GM13977 (cell line): ENCODE measurements around the gene PLSCR1.

Experiments
- DNase-seq: peaks from one replicate; pipeline ENCODE4 v3.0.0; 2012; ENCODE audit warnings: low spot score
- in situ Hi-C: fragments of 300-500 bp; cut with MboI; formaldehyde crosslinking; loops from one replicate; pipeline ENCODE4 v1.12.0; 2022; ENCODE audit warnings: low sequenced_read_pairs, low pct_unique_long_range_greater_than_20kb, mixed read lengths, inconsistent platforms; ENCODE audit not compliant: unreplicated experiment
- TF ChIP-seq, protein P1 (sequence below): IDR thresholded peaks from 2 replicates; pipeline ENCODE4 v1.5.1; 2012; ENCODE audit warnings: mild to moderate bottlenecking, control low read depth; ENCODE audit not compliant: insufficient read depth; ENCODE audit errors: extremely low read depth, missing control alignments

Gene PLSCR1

GRCh38 chr3:146544002-146544928 is at the start of gene PLSCR1:
TSS of gene PLSCR1 (minus strand) at chr3:146544607. CDS start at chr3:146536552, 8,055 bp downstream.
- TF ChIP-seq, protein P1, sequence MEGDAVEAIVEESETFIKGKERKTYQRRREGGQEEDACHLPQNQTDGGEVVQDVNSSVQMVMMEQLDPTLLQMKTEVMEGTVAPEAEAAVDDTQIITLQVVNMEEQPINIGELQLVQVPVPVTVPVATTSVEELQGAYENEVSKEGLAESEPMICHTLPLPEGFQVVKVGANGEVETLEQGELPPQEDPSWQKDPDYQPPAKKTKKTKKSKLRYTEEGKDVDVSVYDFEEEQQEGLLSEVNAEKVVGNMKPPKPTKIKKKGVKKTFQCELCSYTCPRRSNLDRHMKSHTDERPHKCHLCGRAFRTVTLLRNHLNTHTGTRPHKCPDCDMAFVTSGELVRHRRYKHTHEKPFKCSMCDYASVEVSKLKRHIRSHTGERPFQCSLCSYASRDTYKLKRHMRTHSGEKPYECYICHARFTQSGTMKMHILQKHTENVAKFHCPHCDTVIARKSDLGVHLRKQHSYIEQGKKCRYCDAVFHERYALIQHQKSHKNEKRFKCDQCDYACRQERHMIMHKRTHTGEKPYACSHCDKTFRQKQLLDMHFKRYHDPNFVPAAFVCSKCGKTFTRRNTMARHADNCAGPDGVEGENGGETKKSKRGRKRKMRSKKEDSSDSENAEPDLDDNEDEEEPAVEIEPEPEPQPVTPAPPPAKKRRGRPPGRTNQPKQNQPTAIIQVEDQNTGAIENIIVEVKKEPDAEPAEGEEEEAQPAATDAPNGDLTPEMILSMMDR = no peak

GRCh38 chr3:146593776-146594175 is 49.4 kb upstream of the PLSCR1 start:
- in situ Hi-C loops = no loop called here
- no peak for DNase-seq
- TF ChIP-seq, protein P1 = no peak

More at GRCh38 chr3:146544002-146544928, at the start of gene PLSCR1:
- in situ Hi-C loops = no loop called here
- peak; percentile 75 for DNase-seq

- in situ Hi-C loops = no loop called here
- TF ChIP-seq, protein P1 = no peak
- no peak for DNase-seq
Observed at GRCh38 chr3:146590521-146590920, 46.1 kb upstream of the PLSCR1 start.

DNA sequence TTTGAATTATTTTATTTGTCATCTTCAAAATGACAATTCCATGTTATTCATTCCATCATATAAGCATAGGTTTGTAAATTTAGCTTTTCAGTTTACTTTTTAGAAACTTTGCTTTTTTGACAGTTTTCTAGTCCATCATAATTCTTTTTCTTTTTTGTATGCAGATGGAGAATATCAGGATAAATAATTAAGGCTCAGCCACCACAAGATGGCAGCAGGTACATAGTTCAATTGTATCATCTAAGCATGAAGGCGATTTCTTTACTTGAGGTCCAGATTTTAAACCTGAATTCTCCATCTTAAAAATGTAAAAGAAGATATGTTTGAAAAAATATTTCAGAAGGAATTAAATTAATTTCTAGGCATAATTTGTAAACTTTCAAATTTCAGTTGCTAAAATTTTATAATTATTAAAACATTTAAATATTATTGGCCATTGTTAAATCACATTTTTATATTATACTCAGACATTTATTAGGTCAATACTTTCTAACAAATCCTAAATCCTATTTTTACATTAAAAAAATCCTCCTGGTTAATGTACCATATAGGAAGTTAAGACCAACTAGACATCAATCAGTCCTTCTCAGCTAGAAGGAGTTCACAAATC is 45.6 kb upstream of the PLSCR1 start:
- in situ Hi-C loops = loop anchor here (10.0 kb wide), 1 partner anchor 375 kb away; no protein-coding TSS in a partner anchor
- TF ChIP-seq, protein P1 = peak; percentile 58
- peak; percentile 13 for DNase-seq

DNA sequence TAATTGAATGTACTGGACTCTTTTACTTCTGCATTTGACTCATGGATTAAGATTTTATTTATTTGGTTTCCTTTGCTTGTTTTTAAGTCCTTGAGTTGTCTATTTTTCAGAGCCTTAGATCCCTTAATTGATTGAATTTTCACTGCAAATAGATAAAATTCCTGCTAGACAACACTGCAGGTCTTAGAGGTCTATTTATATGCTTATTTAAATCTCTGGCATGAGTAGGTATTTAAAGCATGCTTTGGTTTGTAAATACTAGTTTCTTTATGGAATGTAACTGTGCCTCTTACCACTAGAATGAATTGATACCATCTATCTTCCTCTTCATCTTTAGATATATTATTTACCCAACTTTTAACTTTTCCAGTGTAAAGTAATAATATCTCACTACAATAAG is 40.7 kb upstream of the PLSCR1 start:
- in situ Hi-C loops = loop anchor here (10.0 kb wide), 1 partner anchor 370 kb away; no protein-coding TSS in a partner anchor
- DNase-seq = no peak
- TF ChIP-seq, protein P1 = no peak

DNA sequence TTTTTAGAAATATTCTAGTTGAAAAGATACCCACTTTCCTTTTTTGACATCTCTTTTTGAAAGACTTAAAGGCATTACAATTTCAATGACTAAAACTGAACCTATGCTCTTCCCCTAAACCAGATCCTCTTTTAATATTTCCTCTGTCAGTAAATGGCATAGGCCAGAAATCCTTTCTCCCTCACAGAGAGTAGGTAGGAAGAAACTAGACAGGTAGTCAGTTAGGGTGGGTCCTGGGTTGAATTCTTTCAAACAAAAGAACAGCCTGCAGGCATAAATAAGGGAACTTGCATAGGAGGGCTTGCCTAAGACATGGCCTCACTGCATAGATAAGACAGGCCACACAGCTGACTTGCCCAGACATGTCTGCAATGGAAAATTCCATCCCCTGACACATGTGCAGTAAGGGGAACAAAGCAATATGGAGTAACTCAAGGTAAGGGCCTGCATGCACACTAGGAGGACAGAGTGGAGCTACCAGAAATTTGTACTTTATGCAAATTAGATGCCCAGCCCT is 37.6 kb upstream of the PLSCR1 start:
- TF ChIP-seq, protein P1 = no peak
- DNase-seq = no peak
- in situ Hi-C loops = loop anchor here (10.0 kb wide), 1 partner anchor 367 kb away; no protein-coding TSS in a partner anchor
